NCI-H2107 treated with DMSO at 0.1 percent for 48 hours (cell line): ENCODE data around the gene IER3.

Source experiments
- DNase-seq: peaks from one replicate; lab custom pipeline; 2025; ENCODE audit not compliant: unreplicated experiment; lab: John Stamatoyannopoulos, UW

The IER3 gene

GRCh38 chr6:30709101-30709868 is 35.1 kb downstream of the IER3 start:
- no peak for DNase-seq

GRCh38 chr6:30707281-30707850 is 37.0 kb downstream of the IER3 start:
- DNase-seq, result peak; percentile 71

- no peak for DNase-seq
Observed at GRCh38 chr6:30705620-30706019, 38.7 kb downstream of the IER3 start.

GRCh38 chr6:30703821-30704220 is 40.5 kb downstream of the IER3 start:
- DNase-seq, result no peak

- no peak for DNase-seq
Observed at GRCh38 chr6:30703011-30703410, 41.3 kb downstream of the IER3 start.

- DNase-seq, result no peak
Observed at GRCh38 chr6:30700340-30700739, 44.0 kb downstream of the IER3 start.

- DNase-seq, result no peak
Observed at GRCh38 chr6:30696432-30696831, 47.9 kb downstream of the IER3 start.
